ENCODE data around the gene CALHM4.

DNA sequence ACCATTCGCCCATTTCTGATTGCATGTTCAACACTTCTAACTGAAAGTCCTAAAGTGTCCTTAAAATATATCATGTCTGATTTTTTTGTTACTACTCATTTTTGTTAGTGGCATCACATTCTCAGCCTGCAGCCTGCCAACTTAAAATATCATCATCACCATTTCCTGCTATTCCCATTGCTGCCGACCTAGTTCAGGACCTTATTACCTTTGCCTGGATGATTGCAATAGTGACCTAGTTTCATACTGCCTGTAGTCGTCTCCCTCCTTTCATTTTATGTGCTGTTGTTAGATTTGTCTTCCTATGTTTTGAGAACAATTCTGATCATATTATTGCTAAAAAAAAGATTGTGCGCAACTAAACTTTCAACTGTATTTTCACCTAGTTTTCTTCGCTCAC, 23.9 kb downstream of the CALHM4 start:
- TF ChIP-seq, protein P1, sequence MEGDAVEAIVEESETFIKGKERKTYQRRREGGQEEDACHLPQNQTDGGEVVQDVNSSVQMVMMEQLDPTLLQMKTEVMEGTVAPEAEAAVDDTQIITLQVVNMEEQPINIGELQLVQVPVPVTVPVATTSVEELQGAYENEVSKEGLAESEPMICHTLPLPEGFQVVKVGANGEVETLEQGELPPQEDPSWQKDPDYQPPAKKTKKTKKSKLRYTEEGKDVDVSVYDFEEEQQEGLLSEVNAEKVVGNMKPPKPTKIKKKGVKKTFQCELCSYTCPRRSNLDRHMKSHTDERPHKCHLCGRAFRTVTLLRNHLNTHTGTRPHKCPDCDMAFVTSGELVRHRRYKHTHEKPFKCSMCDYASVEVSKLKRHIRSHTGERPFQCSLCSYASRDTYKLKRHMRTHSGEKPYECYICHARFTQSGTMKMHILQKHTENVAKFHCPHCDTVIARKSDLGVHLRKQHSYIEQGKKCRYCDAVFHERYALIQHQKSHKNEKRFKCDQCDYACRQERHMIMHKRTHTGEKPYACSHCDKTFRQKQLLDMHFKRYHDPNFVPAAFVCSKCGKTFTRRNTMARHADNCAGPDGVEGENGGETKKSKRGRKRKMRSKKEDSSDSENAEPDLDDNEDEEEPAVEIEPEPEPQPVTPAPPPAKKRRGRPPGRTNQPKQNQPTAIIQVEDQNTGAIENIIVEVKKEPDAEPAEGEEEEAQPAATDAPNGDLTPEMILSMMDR (IDR thresholded peaks at IDR 0.05) = no peak
- TF ChIP-seq POLR2AphosphoS5 (IDR thresholded peaks at IDR 0.05) (no peak), EP300 (IDR thresholded peaks at IDR 0.05) (no peak), POLR2A (IDR thresholded peaks at IDR 0.05) (no peak)

All from gastroesophageal sphincter (tissue), 3 donors.